ENCODE data around the gene RAX.

RAX gene

GRCh38 chr18:59272891-59273758 is at the start of gene RAX:
Gene RAX (minus strand): TSS chr18:59273454. CDS start chr18:59273206, 248 bp downstream.
- DNase-seq, result no peak

- no peak for DNase-seq
Measured at GRCh38 chr18:59318460-59319050, 45.3 kb upstream of the RAX start, which contains the start of gene CPLX4. Gene CPLX4 (minus strand): TSS chr18:59318649. CDS start chr18:59318462, 187 bp downstream.

- no peak for DNase-seq
Measured at GRCh38 chr18:59311631-59312030, 38.4 kb upstream of the RAX start.

GRCh38 chr18:59308938-59309260 is 35.6 kb upstream of the RAX start:
- no peak for DNase-seq

- peak; percentile 35 for DNase-seq
Measured at GRCh38 chr18:59308248-59308937, 35.1 kb upstream of the RAX start.

- no peak for DNase-seq
Measured at GRCh38 chr18:59306640-59307039, 33.4 kb upstream of the RAX start.

GRCh38 chr18:59305295-59305694 is 32.0 kb upstream of the RAX start:
- no peak for DNase-seq

- no peak for DNase-seq
Measured at GRCh38 chr18:59303656-59304195, 30.5 kb upstream of the RAX start.

GRCh38 chr18:59303006-59303405 is 29.8 kb upstream of the RAX start:
- DNase-seq, result no peak

- DNase-seq, result no peak
Measured at GRCh38 chr18:59301929-59302328, 28.7 kb upstream of the RAX start.

GRCh38 chr18:59300676-59301285 is 27.5 kb upstream of the RAX start:
- no peak for DNase-seq

GRCh38 chr18:59298871-59299270 is 25.6 kb upstream of the RAX start:
- DNase-seq, result no peak

- no peak for DNase-seq
Measured at GRCh38 chr18:59293317-59293716, 20.1 kb upstream of the RAX start.

- DNase-seq, result no peak
Measured at GRCh38 chr18:59286341-59286740, 13.1 kb upstream of the RAX start.

- DNase-seq, result no peak
Measured at GRCh38 chr18:59282341-59282740, 9.1 kb upstream of the RAX start.

GRCh38 chr18:59279722-59280121 is 6.5 kb upstream of the RAX start:
- no peak for DNase-seq

- DNase-seq, result no peak
Measured at GRCh38 chr18:59279193-59279592, 5.9 kb upstream of the RAX start.

- no peak for DNase-seq
Measured at GRCh38 chr18:59278793-59279192, 5.5 kb upstream of the RAX start.

GRCh38 chr18:59276047-59276446 is 2.8 kb upstream of the RAX start:
- DNase-seq, result no peak

GRCh38 chr18:59275406-59275949 is 2.2 kb upstream of the RAX start:
- DNase-seq, result no peak

GRCh38 chr18:59274533-59274928 is 1.3 kb upstream of the RAX start:
- no peak for DNase-seq

GRCh38 chr18:59273759-59274532 is 692 bp upstream of the RAX start:
- DNase-seq, result no peak

Measured in CD4-positive, alpha-beta T cell treated with Interleukin-4 for 4 hours (primary cell).